Measurements from ENCODE around the gene ARHGAP15.

DNA sequence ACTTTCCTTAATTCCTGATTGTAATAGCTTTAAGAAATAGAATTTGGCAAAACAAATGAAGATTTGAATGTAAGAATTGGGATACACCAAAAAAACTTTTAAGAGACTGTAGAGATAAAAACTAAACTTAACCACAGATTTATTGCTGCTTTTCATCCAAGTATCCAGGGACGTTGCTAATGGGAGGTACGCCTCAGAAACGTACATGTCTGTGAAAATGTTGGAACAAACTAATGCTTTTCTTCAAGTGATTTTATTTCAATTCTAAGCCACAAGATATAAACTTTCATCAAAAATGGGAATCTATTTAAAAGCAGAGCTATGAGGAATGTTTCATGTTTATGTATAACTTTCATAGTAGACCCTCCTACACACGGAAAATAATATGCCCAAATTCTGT, 66.3 kb downstream of the ARHGAP15 start:
- TF ChIP-seq ZNF274 (IDR thresholded peaks at IDR 0.05; ENCODE audit: low read depth, low read length) (no peak), YY1 (IDR thresholded peaks at IDR 0.05; ENCODE audit: insufficient read depth, insufficient read length) (no peak), SUZ12 (IDR thresholded peaks at IDR 0.05; ENCODE audit: extremely low read depth, insufficient read depth, insufficient read length) (no peak)

All from NT2/D1 (cell line).